HG02678 (cell line): ENCODE results near the gene UNC5B.
"Not testable (repeated sequence)": the region's sequence is repeated elsewhere in the genome, so short reads cannot be mapped to it uniquely, and the experiment has no call there.

Experiments used
- ATAC-seq: cut with Tn5 transposase; IDR thresholded peaks from one replicate; pipeline ENCODE4 v1.9.1; 2021; ENCODE audit warnings: mild to moderate bottlenecking, moderate library complexity; ENCODE audit not compliant: unreplicated experiment

The UNC5B gene

DNA sequence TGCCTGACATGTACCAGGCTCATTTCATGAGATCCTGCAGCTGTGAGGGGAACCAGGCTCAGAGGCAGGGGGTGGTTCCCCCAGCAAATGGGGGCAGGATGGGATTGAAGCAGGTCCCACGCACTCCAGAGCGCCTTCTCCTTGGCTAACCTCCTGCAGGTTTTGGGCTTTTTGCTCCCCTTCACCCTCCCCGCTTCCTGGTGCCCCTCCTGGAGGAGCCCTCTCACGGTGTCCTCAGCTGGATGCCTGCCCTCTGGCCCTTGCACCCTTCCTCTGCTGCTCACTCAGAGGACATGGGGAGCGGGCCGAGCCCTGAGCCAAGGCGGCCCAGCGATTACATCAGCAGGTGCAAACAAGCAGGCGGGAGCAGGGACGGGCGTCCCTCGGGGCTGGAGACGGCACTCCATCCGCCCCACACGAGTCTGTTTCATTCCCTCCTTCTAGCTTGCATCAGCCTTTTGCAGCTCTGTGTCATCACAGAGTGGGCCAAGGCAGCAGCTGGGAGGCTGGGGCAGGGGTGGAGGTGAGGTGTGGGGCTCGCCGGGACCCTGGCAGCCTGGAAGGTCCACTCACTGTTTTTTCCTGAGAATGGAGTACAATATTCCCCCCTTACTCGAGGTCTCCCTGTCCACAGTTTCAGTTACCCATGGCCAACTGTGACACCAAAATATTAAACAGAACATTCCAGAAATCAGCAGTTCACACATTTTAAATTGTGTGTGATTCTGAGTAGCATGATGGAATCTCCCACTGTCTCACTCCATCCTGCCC lies 54.0 kb downstream of the UNC5B start:
- no peak for ATAC-seq

GRCh38 chr10:71266918-71267442 lies 54.6 kb downstream of the UNC5B start:
- no peak for ATAC-seq

GRCh38 chr10:71267508-71268240 lies 55.3 kb downstream of the UNC5B start:
- no peak for ATAC-seq

DNA sequence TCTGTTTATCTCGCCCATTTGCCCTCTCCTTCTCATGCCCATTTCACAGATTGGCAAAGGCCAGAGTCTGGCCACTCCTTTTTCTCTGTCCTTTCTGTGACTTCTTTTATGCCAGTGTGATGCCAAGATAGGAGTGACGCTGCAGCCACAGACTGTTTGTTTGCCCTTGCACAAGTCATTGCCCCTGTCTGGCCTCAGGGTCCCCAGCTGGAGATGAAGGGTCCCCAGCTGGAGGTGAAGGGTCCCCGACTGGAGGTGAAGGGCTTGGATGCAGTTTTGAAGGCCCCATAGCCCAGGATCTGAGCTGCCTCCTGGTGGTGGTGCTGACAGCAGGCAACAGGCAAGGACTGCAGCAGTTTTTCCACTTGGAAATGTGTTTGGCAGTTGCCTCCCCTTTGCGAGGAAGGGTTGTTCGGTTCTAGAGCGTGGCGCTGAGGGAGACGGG lies 55.9 kb downstream of the UNC5B start:
- ATAC-seq, result no peak

DNA sequence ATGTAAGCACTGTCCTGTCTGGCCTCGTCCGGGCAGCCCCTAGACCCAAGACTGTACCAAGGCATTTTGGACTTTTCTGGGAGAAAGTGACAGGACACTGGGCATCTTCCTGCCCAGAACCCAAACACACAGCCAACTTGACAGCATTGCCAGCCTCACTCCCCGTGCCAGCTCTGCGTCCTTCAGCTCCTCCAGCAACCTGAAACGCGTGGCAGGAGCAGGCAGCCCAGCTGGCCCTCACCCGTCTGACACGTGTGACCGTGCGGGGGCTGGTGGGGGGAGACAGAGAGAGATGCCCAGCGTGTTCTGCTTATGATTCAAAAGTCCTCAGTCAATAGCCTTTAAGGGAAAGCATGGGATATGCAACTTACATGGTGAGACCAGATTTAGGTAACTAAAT lies 56.4 kb downstream of the UNC5B start:
- no peak for ATAC-seq

DNA sequence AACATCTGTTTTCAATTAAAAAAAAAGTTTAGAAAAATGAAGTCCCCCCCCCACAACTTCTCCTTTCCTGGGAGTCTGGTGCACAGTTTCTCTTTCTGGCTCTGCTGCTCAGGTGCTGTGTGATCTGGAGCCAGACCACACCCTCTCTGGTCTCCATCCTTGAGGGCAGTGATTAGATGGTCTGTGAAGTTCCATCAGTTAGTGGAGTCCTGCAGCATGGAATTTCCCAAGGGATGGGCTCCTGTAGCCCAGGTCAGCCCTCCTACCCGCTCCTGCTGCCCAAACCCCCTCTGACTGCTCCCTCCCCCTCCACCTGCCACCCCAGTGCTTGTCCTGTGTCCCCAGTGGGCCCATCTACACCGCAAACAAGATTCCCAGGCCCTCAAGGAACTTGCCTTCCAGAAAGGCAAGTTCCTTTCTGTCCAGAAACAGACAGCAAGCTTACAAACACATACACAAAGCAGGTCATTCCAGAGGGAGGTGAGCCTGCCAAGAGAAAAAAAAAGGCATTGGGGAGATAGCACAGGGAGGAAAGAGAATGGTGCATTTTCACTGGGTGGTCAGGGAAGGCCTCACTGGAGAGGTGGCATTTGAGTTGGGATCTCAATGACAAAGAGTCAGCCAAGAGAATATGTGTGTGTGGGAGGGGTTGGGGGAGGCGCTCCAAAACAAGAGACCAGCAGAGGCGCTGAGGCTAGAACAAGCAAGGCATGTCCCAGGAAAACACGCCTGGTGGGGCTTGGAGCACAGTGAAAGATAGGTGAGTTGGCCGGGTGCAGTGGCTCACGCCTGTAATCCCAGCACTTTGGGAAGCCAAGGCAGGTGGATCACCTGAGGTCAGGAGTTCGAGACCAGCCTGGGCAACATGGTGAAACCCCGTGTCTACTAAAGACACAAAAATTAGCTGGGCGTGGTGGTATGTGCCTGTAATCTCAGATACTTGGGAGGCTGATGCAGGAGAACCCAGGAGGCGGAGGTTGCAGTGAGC lies 57.2 kb downstream of the UNC5B start:
- no peak for ATAC-seq

- ATAC-seq, result no peak
These were observed 58.2 kb downstream of the UNC5B start for GRCh38 chr10:71270301-71271220.

DNA sequence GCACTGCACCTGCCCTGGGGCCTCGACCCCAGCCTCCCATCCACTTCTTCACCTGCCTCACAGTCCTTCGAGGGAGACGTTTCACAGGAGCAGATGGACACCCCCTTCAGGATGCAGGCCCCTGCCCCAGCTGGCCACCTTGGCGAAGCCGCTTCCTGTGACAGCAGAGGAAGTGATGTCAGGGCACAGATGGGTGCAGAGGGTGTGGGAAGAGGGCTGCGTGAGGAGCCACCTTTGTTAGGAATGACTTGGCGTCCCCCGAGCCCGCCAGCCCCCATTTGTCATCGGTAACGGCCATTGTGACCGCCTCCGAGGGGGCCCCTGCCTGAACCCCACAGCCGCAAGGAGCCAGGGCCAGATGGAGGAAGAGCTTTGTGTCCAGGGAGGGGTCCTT lies 59.3 kb downstream of the UNC5B start:
- no peak for ATAC-seq

DNA sequence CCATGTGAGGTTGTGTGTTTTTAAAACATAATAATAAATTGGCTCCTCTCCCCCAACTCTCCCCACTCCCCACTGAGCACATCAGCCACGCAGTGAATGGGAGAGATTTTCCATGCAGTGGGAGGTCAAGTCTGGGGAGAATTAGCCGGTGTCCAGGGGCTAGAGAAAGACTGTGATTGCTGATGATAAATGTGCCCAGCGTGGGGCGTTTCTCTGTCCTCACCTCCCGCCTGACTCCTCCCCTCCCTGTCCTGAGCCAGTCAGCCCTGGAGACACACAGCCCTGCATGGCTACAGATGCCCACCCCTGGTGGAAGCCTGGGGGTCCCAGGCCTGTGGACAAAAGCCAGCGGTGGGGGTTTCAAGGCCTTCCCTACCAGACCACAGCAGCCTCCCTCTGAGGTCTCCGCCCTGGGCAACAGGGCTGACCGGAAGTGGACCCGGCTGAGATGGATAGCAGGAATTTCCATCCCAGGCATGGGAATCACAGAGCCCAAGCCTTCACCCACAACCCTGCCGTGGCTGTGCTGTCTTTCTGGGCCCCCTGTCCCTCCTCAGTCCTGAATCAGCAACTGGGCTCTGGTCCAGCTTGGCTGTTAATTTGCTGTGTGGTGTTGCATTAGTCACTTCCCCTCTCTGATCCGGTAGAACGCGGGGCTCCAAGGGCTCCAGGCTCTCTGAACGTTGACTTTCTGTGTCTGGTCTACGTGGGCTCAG lies 59.8 kb downstream of the UNC5B start:
- no peak for ATAC-seq

GRCh38 chr10:71272974-71273373 lies 60.6 kb downstream of the UNC5B start:
- ATAC-seq, result not testable (repeated sequence)

DNA sequence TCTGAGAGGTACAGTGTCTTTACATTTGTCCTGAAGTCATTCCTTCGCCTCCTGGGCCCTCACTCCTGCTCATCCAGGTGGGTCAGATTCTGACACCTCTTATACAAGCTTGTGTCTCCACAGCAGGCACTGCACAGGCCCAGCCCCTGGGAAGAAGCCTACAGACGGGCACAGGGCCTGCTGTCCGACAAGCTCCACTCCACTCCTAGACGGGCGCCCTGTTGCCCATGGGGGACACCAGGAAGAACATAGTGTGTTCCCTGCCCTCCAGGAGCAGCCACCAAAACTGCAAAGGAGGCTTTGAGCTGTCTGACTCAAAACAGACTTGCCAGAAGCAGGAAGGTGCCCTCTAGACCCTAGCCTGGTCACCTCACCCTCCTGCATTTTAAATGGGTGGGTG lies 61.1 kb downstream of the UNC5B start:
- no peak for ATAC-seq

- ATAC-seq, result no peak
These were observed 62.8 kb downstream of the UNC5B start for GRCh38 chr10:71274901-71275796.

- no peak for ATAC-seq
These were observed 64.5 kb downstream of the UNC5B start for GRCh38 chr10:71276873-71277272.

DNA sequence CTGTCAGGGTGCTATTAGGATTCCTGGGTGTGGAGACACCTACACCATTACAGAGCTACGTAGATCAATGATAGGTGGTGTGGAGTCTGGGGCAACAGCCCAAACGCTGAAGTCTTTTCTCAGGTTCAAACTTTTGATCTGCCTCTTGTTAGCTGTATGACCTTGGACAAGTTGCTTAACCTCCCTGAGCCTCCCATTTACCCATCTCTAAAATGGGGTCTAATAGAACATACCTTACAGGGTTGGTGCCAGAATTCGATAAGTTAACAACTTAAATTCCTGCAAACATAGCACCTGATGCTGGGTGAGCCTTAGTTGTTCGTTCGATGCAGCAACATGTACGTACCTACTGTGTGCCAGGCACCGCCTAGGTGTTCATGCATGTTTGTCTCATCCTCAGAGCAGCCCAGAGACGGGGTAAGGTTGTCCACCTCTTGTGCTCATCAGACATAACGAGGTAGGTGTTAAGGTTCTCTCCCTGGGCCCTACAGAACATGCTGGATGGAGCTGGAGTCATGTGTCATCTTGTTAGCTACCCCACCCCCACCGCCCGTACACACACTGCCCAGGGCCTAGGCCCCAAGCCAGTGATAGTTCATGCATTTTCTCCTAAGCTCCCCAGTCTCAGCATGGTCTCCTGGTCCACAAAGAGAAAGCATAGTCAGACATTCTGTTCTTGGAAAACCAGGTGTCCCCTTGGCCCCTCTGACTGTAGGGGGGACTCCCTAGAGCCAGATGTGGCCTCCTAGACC lies 65.7 kb downstream of the UNC5B start:
- no peak for ATAC-seq

- no peak for ATAC-seq
These were observed 66.6 kb downstream of the UNC5B start for GRCh38 chr10:71278691-71279588.

- no peak for ATAC-seq
These were observed 67.3 kb downstream of the UNC5B start for GRCh38 chr10:71279590-71280170.
